GM21360 (cell line): ENCODE measurements around the gene CD37.
A peak's percentile ranks its signal among the peaks of the same experiment; 100 is the strongest.
"Not testable (repeated sequence)": the region's sequence is repeated elsewhere in the genome, so short reads cannot be mapped to it uniquely, and the experiment has no call there.

Experiments used
- ATAC-seq: cut with Tn5 transposase; IDR thresholded peaks from one replicate; pipeline ENCODE4 v1.9.1; 2021; ENCODE audit warnings: mild to moderate bottlenecking, moderate library complexity; ENCODE audit not compliant: unreplicated experiment

The CD37 gene

GRCh38 chr19:49327878-49328544, 7.2 kb upstream of the CD37 start:
- ATAC-seq, result no peak

- no peak for ATAC-seq
Observed at GRCh38 chr19:49328741-49329140, 6.5 kb upstream of the CD37 start.

- ATAC-seq, result not testable (repeated sequence)
Observed at GRCh38 chr19:49331187-49331586, 4.0 kb upstream of the CD37 start.

- ATAC-seq, result peak; percentile 36
Observed at GRCh38 chr19:49331616-49332055, 3.6 kb upstream of the CD37 start.

- not testable (repeated sequence) for ATAC-seq
Observed at GRCh38 chr19:49332691-49333417, 2.4 kb upstream of the CD37 start.

GRCh38 chr19:49333418-49333805, 1.8 kb upstream of the CD37 start:
- ATAC-seq, result no peak

GRCh38 chr19:49333811-49334288, 1.4 kb upstream of the CD37 start:
- ATAC-seq, result peak; percentile 40

GRCh38 chr19:49335784-49336481, 727 bp downstream of the CD37 start:
- no peak for ATAC-seq

- ATAC-seq, result no peak
Observed at GRCh38 chr19:49336482-49337266, 1.5 kb downstream of the CD37 start.

- no peak for ATAC-seq
Observed at GRCh38 chr19:49337267-49338022, 2.2 kb downstream of the CD37 start.

- no peak for ATAC-seq
Observed at GRCh38 chr19:49338023-49338677, 2.9 kb downstream of the CD37 start.

GRCh38 chr19:49338691-49339300, 3.6 kb downstream of the CD37 start:
- ATAC-seq, result no peak

GRCh38 chr19:49339301-49340068, 4.3 kb downstream of the CD37 start:
- no peak for ATAC-seq

- ATAC-seq, result peak; percentile 49
Observed at GRCh38 chr19:49340069-49340864, 5.1 kb downstream of the CD37 start.

- ATAC-seq, result no peak
Observed at GRCh38 chr19:49340865-49341718, 5.9 kb downstream of the CD37 start.

GRCh38 chr19:49342291-49342721, 7.1 kb downstream of the CD37 start:
- ATAC-seq, result no peak

- no peak for ATAC-seq
Observed at GRCh38 chr19:49343123-49343522, 7.9 kb downstream of the CD37 start.
